Umbilical cord (tissue), 2 donors: ENCODE results near the gene ACP7. TPM values are rescaled to one million over a fixed set of nuclear protein-coding genes. Genes with fewer than 3 reads are reported as not detected.
A peak's percentile ranks its signal among the peaks of the same experiment; 100 is the strongest.
"Not testable (repeated sequence)": the region's sequence is repeated elsewhere in the genome, so short reads cannot be mapped to it uniquely, and the experiment has no call there.

ENCODE experiments used
- DNase-seq: peaks from one replicate; pipeline ENCODE4 v3.0.0-alpha.2; 2015; ENCODE audit warnings: low spot score
- total RNA-seq: library from RNA; depleted of rRNA; stranded (reverse); fragments of >200 nt; gene quantifications from one replicate; pipeline ENCODE4 v1.2.3, GENCODE V29; 2014; ENCODE audit warnings: low replicate concordance; ENCODE audit not compliant: insufficient read depth

The ACP7 gene
- total RNA-seq, 1 donor from 2014 or later = 0.24 TPM

DNA sequence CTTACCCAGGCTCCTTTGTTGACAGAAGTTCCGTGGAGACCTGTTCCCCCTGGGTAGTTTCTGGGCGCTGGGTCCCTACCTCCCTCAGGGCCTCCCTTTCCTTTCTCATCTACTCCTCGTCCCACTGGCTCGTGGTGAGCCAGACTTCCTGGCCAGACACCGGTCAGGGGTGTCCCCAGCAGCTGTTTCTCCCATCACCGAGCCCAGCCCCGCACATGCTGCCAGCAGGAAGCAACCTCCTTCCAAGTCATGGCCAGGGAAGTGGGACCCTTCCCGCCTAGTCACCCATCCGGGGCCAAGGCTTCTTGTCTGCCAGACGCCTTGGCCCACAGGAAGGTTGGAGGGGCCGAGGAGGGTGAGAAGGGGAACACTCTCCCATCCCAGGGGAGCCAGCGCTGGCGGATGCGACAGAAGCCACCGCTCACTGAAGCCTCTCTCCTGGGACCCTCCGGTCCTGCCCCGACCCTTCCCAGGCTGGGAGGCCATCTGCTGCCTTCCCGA, 47.1 kb downstream of the ACP7 start:
- DNase-seq = no peak

DNA sequence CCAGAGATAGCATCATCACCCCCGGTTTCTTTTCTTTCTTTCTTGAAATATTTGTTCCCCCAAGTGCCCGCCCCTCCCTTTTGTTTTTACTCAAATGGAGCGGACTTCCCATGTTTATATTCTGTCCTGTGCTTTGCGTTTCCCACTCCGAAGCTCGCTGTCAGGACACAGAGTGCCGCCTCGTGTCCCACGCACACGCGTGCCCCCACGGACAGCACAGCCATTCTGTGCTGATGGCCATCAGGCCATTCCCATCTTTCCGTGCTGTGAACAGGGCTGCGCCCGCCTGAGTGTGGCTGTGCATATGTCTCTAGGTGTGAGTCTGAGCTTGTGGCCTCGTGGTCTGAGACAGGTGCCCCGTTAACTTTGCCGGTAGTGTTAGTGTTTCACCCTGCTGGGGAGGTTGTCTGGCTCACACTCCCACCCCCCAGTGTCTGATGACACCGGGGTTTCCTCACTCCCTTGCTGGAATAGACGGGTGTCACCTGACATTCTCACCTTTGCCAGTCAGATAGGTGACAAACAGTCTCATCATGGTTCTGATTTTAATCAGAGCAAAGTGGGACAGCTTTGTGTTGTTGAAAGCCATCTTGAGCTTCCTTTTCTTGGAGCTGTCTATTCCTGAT, 48.3 kb downstream of the ACP7 start:
- no peak for DNase-seq

DNA sequence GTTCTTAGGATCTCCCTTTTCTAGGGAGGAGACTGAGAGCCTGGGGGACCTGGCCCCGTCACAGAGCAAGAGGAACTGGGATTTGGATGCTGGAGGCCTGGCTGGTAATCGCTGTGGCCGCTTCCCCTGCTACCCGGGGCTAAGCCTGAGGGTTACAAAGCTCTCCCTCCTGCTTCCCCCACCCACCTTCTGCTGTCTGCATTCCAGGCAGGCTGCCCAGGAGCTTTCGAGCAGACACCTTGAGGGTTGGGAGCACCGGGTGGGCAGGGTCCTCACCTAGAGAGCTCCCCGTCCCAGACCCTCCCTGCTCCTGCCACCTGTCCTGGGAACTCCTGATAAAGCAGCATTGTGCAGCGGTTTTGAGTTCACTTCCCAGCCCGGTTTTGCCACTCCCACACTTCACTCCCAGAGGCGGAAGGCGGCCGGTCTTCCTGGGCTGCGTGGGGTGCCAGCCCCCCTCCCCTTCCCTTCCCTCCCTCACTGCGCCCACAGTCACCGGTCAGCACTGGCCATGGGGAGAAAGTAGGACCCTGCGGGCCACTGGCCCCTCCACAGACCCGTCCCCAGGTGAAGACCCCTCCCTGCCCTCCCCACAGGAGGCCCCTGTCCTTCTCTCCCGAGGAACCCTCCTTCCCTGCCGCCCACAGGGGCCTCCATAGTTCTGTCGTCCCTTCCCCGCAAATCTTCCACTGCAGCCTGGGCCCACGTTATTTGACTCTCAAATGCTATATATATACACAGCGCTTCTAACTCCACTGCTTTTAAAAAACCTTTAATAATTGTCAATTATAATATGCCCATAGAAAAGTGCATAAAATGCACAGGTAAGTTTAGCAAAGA, 49.5 kb downstream of the ACP7 start:
- no peak for DNase-seq

DNA sequence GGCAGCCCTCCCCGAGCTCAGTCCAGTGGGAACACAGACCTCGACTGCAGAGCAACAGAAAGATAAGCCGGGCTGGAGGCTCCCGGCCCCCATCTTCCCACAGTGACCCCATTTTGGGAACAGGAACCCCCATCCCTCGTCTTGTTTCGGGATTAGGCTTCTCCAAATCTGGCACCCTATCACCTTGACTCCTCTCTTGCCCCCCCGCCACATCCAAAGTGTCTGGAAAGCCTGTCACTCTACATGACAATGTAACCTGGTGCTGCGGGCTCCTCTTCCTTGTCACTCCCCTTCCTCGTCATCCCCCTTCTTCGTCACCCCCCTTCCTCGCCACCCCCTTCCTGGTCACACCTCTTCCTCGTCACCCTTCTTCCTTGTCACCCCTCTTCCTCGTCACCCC, 51.5 kb downstream of the ACP7 start:
- DNase-seq = no peak

DNA sequence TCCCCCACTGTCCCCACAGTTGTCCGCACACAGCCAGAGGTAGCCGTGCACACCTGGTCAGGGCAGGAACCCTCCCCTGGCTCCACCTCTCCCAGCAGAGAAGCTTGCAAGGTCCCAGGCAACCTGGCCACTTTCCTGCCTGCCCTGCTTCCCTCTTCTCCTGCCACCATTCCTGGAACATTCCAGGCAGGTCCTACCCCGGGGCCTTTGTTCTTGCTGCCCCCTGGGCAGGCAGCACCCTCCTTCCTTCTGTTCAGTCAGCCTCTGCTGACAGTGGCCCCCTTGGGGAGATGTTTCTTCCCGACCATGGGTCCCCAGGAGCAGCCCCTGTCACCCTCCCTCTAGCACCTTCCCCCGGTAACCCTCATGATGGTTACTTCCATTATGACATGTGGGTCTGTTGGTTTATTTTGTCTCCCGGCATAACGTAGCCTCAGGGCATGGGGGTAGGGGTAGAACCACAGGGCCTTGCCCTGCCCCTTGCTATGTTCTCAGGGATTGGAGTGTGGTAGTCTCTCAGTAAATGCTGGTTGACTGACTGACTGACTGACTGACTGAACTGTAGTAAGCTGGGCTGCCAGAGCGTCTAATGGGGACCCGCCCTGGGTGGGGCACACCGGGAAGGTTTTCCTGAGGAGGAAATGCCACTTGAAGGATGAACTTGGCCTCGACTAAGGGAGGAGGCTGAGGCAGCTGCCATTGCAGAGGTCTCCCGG, 52.2 kb downstream of the ACP7 start:
- DNase-seq = no peak

DNA sequence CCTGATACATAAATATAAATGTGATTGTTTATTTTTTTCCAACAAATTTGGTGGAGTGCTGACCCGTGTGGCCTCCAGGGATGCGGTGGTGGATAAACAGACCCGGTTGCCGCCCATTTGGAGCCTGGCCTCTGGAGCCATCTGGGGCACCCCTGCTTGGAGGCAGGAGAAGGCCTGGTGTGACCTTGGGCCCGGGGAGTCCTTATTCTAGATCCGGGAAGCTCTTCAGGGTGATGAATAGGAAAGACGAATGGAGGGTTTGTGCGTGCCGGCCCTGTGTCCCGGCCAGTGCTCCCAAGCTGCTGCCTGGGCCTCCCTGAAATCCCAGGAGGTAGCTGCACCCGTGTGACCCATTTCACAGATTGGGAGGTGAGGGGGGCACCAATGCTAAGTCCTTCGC, 53.0 kb downstream of the ACP7 start:
- DNase-seq = no peak

DNA sequence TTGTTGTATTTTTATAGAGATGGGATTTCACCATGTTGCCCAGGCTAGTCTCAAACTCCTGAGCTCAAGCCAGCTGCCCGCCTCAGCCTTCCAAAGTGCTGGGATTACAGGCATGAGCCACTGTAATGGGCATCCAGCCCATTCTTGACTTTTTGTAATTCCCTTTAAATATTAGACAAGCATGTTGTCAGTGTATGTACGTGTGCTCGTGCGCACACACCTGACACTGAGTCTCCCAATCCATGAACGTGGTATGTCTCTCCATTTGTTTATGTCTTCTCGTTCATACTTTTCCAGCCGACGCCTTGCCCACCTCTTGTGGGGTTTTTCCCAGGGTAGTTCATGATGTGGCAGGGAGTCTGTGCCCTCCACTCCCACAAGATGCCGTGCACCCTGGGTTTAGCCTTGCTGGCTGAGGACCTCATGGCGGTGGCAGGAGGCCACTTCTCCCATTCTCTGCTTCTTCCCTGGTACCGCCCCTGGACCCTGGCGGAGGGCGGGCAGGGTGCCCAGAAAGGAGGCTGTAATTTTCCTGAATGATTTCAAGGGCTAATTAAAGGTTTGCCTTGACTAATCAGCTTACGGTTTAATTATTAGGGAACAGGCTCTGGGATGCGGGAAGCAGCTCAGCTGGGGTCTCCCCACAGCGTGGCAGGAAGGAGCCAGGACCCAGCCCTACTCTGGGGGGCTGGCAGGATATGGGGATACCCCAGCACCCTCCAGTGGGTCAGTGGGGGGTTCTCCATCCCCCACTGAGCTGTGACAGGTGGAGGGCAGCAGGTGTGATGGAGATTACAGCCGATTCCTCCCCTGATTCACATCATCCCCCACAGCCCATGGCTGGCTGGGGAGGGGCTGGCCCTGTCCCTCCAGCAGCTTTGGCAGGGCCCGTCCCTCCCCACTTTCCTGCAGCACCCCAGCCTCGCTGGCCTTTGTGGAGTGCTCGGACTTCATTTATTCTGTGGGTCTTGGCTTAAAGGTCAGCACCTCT, 54.3 kb downstream of the ACP7 start:
- no peak for DNase-seq

DNA sequence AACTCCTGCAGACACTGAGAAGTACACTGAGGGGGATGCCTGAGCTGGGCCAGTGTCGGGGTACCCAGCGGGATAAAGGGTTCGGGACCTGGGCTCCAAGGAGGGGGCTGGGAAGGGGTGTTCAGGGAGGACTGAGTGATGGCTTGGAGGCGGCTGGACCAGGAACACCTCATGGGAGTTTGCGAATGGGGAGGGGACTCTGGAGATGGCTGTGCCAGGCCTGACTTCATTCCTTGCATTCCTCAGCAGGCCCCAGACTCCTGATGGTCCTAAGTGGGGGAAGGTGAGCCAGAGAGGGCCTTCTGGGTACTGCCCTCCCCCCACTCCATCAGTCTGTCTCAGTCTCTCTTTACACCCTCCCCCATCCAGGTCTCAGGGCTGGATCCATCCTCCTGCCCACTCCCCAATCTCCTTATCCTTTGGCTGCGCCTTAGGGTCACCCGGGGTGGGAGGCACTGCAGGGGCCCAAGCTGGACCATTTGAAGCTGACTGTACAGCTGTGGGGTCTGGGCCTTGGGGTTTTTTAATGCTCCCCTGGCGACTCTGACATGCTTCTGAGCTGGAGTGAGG, 55.2 kb downstream of the ACP7 start:
- DNase-seq = no peak

DNA sequence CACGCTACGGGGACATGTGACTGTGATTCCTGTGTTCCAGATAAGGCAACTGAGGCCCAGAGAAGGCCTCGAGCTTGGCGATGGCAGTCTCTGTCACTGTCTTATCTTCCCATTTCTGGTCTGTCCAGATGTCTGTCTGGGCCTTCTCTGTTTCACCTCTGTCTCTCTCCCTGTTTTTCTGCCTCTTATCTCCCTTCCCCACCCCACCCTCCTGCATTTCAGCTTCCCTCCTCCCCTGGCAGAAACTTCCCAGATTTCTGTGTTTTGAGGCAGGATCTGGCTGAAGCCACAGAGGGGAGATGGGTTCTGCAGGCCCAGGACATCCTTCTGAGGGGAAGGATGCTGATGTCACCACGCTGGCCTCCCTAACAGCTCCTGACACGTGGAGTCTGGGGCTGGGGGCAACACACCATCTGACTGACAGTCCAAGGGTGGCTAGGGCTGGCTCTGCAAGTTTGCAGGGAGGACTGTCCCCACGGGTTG, 55.8 kb downstream of the ACP7 start:
- DNase-seq = peak; percentile 85

DNA sequence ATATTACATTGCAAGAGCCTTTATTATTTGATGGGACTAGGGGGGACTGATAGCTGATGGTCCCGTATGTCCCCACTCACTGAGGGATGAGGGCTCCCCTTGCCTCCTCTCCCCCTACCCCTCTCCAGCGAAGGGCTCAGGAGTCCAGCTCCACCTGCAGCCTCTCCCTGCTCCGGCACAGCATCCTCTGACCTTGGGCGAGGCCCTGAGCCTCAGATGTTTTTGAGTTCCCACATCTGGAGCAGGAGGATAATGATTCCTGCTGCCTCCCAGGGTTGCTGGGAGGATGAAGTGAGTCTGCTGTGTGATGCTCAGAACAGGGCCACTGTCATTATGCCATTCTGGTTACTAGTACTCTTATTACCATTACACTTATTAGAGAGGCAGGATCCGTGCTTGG, 56.4 kb downstream of the ACP7 start:
- DNase-seq = no peak

DNA sequence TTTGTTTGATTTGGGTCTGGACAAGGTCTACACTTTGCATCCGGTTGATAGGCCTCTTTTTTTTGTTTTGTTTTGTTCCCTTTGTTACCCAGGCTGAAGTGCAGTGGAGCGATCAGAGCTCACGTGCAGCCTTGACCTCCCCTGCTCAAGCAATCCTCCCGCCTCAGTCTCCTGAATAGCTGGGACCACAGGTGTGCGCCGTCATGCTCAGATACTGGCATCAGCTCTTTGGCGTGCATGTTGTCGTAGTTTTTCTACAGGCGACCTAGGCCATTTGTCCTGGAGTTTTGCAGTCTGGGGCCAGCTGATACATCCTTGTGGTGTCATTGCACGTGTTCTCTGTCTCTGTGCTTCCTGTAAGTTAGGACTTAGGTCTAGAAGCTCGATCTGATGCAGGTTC, 57.8 kb downstream of the ACP7 start:
- no peak for DNase-seq

DNA sequence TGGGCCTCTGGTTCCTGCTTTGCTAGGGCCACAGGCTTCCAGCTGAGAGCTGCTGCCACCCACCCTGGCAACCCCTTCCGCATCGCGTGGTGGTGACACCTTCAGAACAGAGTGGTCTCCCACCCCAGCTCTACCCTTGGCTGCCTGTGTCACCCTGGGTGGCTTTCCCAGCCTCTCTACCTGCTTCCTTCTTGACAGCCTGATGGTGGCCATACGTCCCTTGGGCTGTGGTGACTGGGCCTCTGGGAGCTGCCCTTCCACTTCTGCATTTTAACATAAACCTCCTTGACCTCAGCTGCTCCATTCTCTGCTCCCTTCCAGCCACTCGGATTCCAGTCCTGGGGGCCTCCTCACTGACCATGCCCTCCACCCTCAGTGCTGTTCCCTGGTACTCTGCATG, 58.5 kb downstream of the ACP7 start:
- DNase-seq = no peak

DNA sequence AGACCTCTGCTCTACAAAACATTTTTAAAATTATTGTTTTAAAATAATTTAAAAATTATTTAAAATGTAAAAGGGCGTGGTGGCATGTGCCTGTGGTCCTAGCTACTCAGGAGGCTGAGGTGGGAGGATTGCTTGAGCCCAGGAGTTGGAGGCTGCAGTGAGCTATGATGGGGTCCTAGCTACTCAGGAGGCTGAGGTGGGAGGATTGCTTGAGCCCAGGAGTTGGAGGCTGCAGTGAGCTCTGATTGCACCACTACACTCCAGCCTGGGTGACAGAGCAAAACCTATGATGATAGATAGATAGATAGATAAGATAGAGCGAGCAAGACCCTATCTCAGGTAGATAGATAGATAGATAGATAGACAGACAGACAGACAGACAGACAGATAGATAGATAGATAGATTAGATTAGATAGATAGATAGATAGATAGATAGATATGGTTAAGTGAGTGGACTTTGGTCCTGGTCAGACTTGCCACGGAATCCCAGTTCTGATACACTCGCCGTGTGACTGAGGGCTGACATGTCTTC, 59.7 kb downstream of the ACP7 start:
- DNase-seq = not testable (repeated sequence)

DNA sequence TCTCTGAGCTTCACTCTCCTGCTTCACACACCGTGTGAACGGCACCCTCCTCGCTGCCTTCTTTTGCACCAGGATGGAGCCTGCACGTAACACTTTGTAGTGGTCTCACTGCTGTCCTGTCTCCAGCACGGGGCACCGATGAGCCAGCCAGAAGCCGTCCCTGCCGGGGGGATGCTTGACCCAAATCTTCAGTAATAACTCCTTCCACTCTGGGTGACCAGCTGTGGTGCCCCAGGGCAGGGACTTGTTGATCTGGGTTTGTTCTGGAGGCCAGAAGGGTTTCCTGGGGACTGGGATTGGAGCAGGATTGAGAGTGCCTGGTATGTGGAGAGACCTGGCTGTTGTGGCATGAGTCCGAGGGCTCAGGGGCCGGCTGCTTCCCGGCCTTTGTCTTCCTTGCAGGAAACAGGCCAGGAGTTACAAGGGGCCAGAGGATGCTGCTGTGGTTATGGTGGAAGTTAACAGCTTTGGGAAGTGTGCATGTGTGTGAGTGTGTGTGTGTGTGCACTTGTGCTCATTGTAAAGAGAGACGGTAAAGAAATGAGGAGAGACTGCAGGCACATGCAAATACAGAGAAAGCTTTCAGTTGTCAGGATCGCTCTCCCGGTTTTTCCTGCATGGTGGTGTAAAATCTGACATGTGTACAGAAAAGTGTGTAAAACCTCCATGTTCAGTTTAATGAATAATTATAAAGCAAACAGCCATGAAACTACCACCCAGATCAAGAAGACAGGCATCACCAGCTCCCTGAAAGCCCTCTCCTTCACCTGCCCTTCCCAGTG, 60.3 kb downstream of the ACP7 start:
- peak; percentile 63 for DNase-seq

DNA sequence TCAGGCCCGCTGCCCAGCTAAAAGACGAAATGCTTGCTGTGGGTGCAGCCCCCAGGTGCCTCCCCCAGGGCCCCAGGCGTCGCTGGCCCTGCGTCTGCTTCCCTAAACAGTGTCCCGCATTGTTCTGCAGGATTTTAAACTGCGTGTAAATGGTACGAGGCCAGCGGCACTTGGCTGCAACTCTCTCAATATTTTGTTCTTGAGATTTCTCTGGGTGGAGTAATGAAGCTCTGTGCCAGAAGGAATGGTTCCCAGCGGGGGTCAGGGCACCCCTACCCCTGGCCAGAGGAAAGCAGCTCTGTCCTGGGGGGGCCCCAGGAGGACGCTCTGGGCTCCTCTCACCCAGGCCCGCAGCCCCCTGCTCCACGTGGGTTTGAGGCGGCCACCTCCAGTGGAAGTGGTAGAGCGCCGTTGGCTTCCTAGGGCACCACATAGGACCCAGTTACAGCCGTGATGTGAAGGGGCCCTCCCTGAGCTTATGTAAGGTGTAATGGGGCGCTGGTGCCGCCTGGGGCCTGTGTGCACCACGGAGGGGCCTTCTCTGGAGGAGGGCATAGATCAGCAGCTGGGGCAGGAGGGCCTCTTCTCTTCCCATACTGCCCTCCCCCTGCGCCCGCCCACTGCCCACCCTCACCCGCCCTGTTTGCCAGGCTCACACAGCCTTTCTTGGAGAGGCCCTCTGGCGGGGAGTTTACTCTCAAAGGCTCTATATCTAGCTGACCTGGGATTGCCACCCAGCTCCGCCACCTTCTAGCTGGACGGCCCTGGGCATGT, 61.2 kb downstream of the ACP7 start:
- peak; percentile 78 for DNase-seq

DNA sequence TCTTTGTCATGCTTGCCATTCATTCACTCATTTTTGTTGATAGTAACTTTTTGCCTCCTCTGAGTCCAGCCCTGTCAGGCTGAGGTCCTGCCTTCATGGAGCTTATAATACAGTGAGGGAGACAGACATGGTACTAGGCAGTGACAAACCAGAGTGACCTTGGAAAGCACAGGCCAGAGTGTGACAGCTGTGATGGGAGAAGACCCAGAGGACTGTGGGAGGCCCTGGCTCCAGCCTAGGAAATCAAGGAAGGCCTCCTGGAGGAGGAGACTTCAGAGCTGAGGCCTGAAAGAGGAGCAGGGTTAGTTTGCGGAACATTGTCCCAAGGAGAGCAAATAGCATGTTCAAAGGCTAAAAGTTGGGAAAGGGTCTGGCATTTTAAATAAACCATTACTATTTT, 61.9 kb downstream of the ACP7 start:
- DNase-seq = no peak

DNA sequence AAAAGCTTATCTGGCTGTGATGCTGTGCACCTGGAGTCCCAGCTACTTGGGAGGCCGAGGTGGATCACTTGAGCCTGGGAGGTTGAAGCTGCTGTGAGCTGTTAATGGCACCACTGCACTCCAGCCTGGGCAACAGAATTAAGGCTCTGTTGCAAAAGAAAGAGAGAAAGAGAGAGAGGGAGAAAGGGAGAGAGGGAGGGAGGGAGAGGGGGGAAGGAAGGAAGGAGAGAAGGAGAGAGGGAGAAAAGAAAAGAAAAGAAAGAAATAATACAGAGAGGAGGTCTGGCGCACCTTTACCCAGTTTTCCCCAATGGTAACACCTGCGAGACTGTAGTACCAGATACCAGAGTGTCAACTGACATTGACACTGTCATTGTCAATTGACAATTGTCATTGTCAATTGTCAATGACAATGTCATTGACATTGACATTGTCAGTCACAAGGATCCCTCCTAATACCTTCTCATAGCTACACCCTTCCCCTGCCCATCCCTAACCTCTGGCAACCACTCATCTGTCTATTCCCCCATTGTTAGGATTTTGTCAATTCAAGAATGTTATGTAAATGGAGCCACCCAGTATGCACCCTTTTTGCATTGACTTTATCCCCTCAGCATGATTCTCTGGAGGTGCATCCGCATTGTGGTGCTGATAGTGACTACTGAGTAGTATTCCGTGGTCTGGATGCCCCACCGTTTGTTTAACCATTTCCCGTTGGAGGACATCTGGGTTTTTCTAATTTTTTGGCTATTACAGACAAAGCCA, 62.7 kb downstream of the ACP7 start:
- no peak for DNase-seq

DNA sequence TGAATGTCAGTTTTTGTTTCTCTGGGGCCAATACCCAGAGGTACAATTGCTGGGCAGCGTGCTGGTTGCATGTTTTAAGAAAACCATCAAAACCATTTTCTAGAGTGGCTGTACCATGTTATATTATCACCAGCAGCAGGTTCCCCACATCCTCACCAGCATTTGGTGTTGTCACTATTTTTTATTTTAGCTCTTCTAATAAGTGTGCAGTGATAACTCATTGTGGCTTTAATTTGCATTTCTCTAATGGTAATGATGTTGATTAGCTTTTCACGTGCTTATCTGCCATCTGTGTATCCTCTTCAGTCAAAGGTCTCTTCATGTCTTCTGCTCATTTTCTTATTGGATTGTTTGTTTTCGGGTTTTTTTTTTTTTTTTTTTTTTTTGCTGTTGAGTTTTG, 63.3 kb downstream of the ACP7 start:
- no peak for DNase-seq
